GM12865 (cell line): ENCODE data around the gene NUP160.
"Not testable (repeated sequence)": the region's sequence is repeated elsewhere in the genome, so short reads cannot be mapped to it uniquely, and the experiment has no call there.

Experiments
- DNase-seq: peaks from one replicate; pipeline ENCODE4 v3.0.0; 2010; ENCODE audit warnings: low read depth
- H3K4me3 ChIP-seq: 2 replicates; pipeline ENCODE4 v1.5.1; 2011; ENCODE audit warnings: mild to moderate bottlenecking, low read depth, low read length, control low read depth
- CTCF ChIP-seq: IDR thresholded peaks from 2 replicates; pipeline ENCODE4 v1.5.1; 2011; ENCODE audit warnings: low read length, control low read depth, low read depth, inconsistent platforms; ENCODE audit not compliant: insufficient read depth; ENCODE audit errors: missing control alignments

The NUP160 gene

GRCh38 chr11:47848700-47849155, 578 bp upstream of the NUP160 start:
- no peak for DNase-seq
- TF ChIP-seq CTCF, result no peak
- H3K4me3 ChIP-seq, result peak overlapping the region; percentile 93

- TF ChIP-seq CTCF, result no peak
- DNase-seq, result no peak
- H3K4me3 ChIP-seq, result peak overlapping the region; percentile 93
Observed at GRCh38 chr11:47847537-47847891, 636 bp downstream of the NUP160 start.

- H3K4me3 ChIP-seq, result peak overlapping the region; percentile 93
- DNase-seq, result no peak
- no peak for TF ChIP-seq CTCF
Observed at GRCh38 chr11:47846998-47847397, 1.2 kb downstream of the NUP160 start.

GRCh38 chr11:47843361-47844055, 4.6 kb downstream of the NUP160 start:
- DNase-seq, result no peak
- no peak for TF ChIP-seq CTCF
- no peak overlapping the region for H3K4me3 ChIP-seq

GRCh38 chr11:47842749-47843148, 5.4 kb downstream of the NUP160 start:
- no peak for DNase-seq
- H3K4me3 ChIP-seq, result no peak overlapping the region
- TF ChIP-seq CTCF, result no peak

GRCh38 chr11:47837929-47838328, 10.2 kb downstream of the NUP160 start:
- TF ChIP-seq CTCF, result no peak
- no peak for DNase-seq
- H3K4me3 ChIP-seq, result no peak overlapping the region

- DNase-seq, result no peak
- no peak overlapping the region for H3K4me3 ChIP-seq
- no peak for TF ChIP-seq CTCF
Observed at GRCh38 chr11:47837292-47837691, 10.9 kb downstream of the NUP160 start.

GRCh38 chr11:47830013-47830412, 18.1 kb downstream of the NUP160 start:
- DNase-seq, H3K4me3 ChIP-seq: not testable (repeated sequence)
